AG09309 (cell line): ENCODE measurements around the gene IL19.

Experiments
- DNase-seq: peaks from one replicate; pipeline ENCODE4 v3.0.0-alpha.2; 2010; ENCODE audit warnings: low read depth
- H3K4me3 ChIP-seq: 2 replicates; pipeline ENCODE4 v1.5.1; 2011; ENCODE audit warnings: mild to moderate bottlenecking, low read depth, low read length, moderate library complexity; ENCODE audit not compliant: control insufficient read depth
- TF ChIP-seq, protein P1 (sequence below): IDR thresholded peaks from 2 replicates; pipeline ENCODE4 v1.5.1; 2011; ENCODE audit warnings: mild to moderate bottlenecking, low read depth, low read length, inconsistent platforms; ENCODE audit not compliant: insufficient read depth, control insufficient read depth; ENCODE audit errors: missing control alignments

IL19 gene

DNA sequence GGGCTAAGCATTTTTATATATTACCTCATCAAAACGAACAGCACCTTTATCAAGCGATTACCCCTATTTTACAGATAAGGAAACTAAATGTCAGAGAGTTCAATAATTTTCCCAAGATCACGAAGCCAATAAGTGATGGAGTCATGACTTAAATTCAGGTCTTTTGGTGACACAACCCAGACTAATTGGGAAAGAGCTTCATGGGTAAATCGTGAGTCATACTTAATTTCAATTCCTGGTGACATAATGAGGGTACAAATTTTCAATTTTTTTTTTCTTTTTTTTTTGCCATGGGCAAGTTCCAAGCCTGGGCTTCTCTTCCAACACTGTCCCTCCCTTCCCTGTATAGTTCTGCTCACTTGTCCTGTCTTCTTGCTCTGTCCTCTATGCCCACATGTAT, 31.8 kb downstream of the IL19 start:
- TF ChIP-seq, protein P1, sequence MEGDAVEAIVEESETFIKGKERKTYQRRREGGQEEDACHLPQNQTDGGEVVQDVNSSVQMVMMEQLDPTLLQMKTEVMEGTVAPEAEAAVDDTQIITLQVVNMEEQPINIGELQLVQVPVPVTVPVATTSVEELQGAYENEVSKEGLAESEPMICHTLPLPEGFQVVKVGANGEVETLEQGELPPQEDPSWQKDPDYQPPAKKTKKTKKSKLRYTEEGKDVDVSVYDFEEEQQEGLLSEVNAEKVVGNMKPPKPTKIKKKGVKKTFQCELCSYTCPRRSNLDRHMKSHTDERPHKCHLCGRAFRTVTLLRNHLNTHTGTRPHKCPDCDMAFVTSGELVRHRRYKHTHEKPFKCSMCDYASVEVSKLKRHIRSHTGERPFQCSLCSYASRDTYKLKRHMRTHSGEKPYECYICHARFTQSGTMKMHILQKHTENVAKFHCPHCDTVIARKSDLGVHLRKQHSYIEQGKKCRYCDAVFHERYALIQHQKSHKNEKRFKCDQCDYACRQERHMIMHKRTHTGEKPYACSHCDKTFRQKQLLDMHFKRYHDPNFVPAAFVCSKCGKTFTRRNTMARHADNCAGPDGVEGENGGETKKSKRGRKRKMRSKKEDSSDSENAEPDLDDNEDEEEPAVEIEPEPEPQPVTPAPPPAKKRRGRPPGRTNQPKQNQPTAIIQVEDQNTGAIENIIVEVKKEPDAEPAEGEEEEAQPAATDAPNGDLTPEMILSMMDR: no peak
- H3K4me3 ChIP-seq: no peak overlapping the region
- DNase-seq: no peak

GRCh38 chr1:206803221-206803730, 32.7 kb downstream of the IL19 start:
- no peak overlapping the region for H3K4me3 ChIP-seq
- TF ChIP-seq, protein P1: no peak
- no peak for DNase-seq

GRCh38 chr1:206804156-206804737, 33.7 kb downstream of the IL19 start:
- TF ChIP-seq, protein P1: no peak
- no peak for DNase-seq
- no peak overlapping the region for H3K4me3 ChIP-seq

DNA sequence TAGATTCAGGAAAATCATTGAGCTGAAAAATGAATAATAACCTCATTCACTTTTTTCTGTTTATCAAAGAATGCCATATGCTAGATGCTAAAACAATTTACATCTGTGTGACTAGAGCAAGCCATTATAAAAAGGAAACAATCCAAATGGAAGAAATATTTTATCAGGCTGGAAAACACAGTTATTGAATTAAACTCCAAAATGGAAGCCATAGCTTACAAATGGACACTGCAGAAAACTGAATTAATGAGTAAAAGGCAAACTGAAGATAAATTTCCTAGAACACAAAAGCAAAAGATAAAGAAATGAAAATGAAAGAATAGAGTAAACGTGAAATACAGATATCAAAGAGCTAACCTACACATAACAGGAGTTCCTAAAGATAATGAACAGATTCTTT, 34.8 kb downstream of the IL19 start:
- TF ChIP-seq, protein P1: no peak
- DNase-seq: no peak
- no peak overlapping the region for H3K4me3 ChIP-seq

GRCh38 chr1:206808615-206809014, 38.0 kb downstream of the IL19 start:
- TF ChIP-seq, protein P1: peak; percentile 51
- no peak for DNase-seq
- no peak overlapping the region for H3K4me3 ChIP-seq

- no peak overlapping the region for H3K4me3 ChIP-seq
- no peak for DNase-seq
- TF ChIP-seq, protein P1: peak; percentile 76
Observed at GRCh38 chr1:206809504-206810084, 39.0 kb downstream of the IL19 start.
